Hepatocyte (in vitro differentiated cells): Measurements from ENCODE around the gene CLTB. TPM values are rescaled to one million over a fixed set of nuclear protein-coding genes. Genes with fewer than 3 reads are reported as not detected.
"Not testable (repeated sequence)": the region's sequence is repeated elsewhere in the genome, so short reads cannot be mapped to it uniquely, and the experiment has no call there.

Experiments used
- DNase-seq: peaks from one replicate; pipeline ENCODE4 v3.0.0-alpha.2; 2016; ENCODE audit warnings: low spot score
- H2AFZ ChIP-seq: fragments of 200-600 bp; sonication (generic); 2 replicates; pipeline ENCODE4 v1.6.0; 2016; ENCODE audit warnings: antibody characterized with exemption, mild to moderate bottlenecking
- H3K27ac ChIP-seq: fragments of 200-600 bp; sonication (generic); 2 replicates; pipeline ENCODE4 v1.5.1; 2016; ENCODE audit warnings: mild to moderate bottlenecking
- H3K27me3 ChIP-seq: fragments of 200-600 bp; sonication (generic); 2 replicates; pipeline ENCODE4 v1.6.1; 2016
- H3K36me3 ChIP-seq: fragments of 200-600 bp; sonication (generic); replicated peaks from 2 replicates; pipeline ENCODE4 v1.5.1; 2016; ENCODE audit warnings: low read depth; ENCODE audit not compliant: insufficient read depth
- H3K4me1 ChIP-seq: fragments of 200-600 bp; sonication (generic); 2 replicates; pipeline ENCODE4 v1.5.1; 2016; ENCODE audit warnings: mild to moderate bottlenecking, moderate library complexity; ENCODE audit not compliant: insufficient read depth
- H3K4me2 ChIP-seq: fragments of 200-600 bp; sonication (generic); 2 replicates; pipeline ENCODE4 v1.6.0; 2016
- H3K4me3 ChIP-seq: fragments of 200-600 bp; sonication (generic); 2 replicates; pipeline ENCODE4 v1.5.1; 2016; ENCODE audit warnings: mild to moderate bottlenecking
- H3K79me2 ChIP-seq: fragments of 200-600 bp; sonication (generic); 2 replicates; pipeline ENCODE4 v1.6.0; 2017; ENCODE audit warnings: mild to moderate bottlenecking
- H3K9me2 ChIP-seq: fragments of 200-600 bp; sonication (generic); replicated peaks from 2 replicates; pipeline ENCODE4 v1.6.0; 2017; ENCODE audit warnings: mild to moderate bottlenecking; ENCODE audit not compliant: insufficient read depth
- H3K9me3 ChIP-seq: fragments of 200-600 bp; sonication (generic); 2 replicates; pipeline ENCODE4 v1.5.1; 2016; ENCODE audit warnings: low read depth, mild to moderate bottlenecking
- H4K20me1 ChIP-seq: fragments of 200-600 bp; sonication (generic); 2 replicates; pipeline ENCODE4 v1.6.0; 2016; ENCODE audit warnings: mild to moderate bottlenecking; ENCODE audit not compliant: insufficient read depth, poor library complexity, severe bottlenecking
- CTCF ChIP-seq: fragments of 200-600 bp; sonication (generic); IDR thresholded peaks from 2 replicates; pipeline ENCODE4 v1.5.1; 2016; ENCODE audit warnings: antibody characterized with exemption, mild to moderate bottlenecking; ENCODE audit not compliant: poor library complexity
- EZH2 ChIP-seq: fragments of 200-600 bp; sonication (generic); IDR thresholded peaks from 2 replicates; pipeline ENCODE4 v1.6.1; 2016; ENCODE audit warnings: antibody characterized with exemption, mild to moderate bottlenecking, borderline replicate concordance
- EZH2phosphoT487 ChIP-seq: fragments of 200-600 bp; sonication (generic); IDR thresholded peaks from one replicate; pipeline ENCODE4 v1.6.1; 2018; ENCODE audit warnings: antibody characterized with exemption, mild to moderate bottlenecking, low read depth, moderate library complexity; ENCODE audit not compliant: unreplicated experiment, severe bottlenecking
- WGBS: methylation state at CpG from one replicate; pipeline ENCODE4 v1.1.6; 2016; ENCODE audit warnings: low lambda C conversion rate; ENCODE audit errors: missing lambda C conversion rate; 5-methylcytosine and 5-hydroxymethylcytosine counted together
- polyA plus RNA-seq: library from polyadenylated mRNA; unstranded; fragments of >200 nt; fragmentation: Nextera tagmentation; extraction: Ambion mirVana; gene quantifications from 2 replicates; pipeline ENCODE4 v1.2.1, GENCODE V29; 2016
- total RNA-seq: library from RNA; depleted of rRNA; stranded (reverse); fragments of >200 nt; gene quantifications from 2 replicates; pipeline ENCODE4 v1.2.3, GENCODE V29; 2014

Gene CLTB
- total and polyA plus RNA-seq, 2 experiments from 2014 or later = 131 to 284 TPM

- peak overlapping the region; percentile 95 for H3K4me2 ChIP-seq
- H3K36me3 ChIP-seq = no peaks in the 10 kb centered on the region
- peaks cover 35% of the 10 kb centered on the region for H3K79me2 ChIP-seq
- H3K4me3 ChIP-seq = no peak overlapping the region
- no peak overlapping the region for H2AFZ ChIP-seq
- H4K20me1 ChIP-seq = peaks cover 12% of the 10 kb centered on the region
- TF ChIP-seq EZH2phosphoT487 (no peak), CTCF (no peak), EZH2 (no peak)
- DNase-seq = no peak
- H3K27ac ChIP-seq = peak overlapping the region; percentile 97
- 96% methylated on average over 9 of the region's 9 CpGs for WGBS
- no peaks in the 10 kb centered on the region for H3K9me3 ChIP-seq
- no peaks in the 10 kb centered on the region for H3K9me2 ChIP-seq
- H3K27me3 ChIP-seq = no peaks in the 10 kb centered on the region
- H3K4me1 ChIP-seq = peaks cover 18% of the 10 kb centered on the region
These were observed 29.8 kb upstream of the CLTB start for GRCh38 chr5:176446028-176446665.

GRCh38 chr5:176444742-176445141, 28.4 kb upstream of the CLTB start:
- DNase-seq = no peak
- H3K9me2 ChIP-seq = no peaks in the 10 kb centered on the region
- TF ChIP-seq CTCF = no peak
- TF ChIP-seq EZH2 = no peak
- no peak for TF ChIP-seq EZH2phosphoT487
- no peaks in the 10 kb centered on the region for H3K36me3 ChIP-seq
- H3K9me3 ChIP-seq = no peaks in the 10 kb centered on the region
- no peak overlapping the region for H3K27ac ChIP-seq
- no peak overlapping the region for H2AFZ ChIP-seq
- H3K27me3 ChIP-seq = no peaks in the 10 kb centered on the region
- no peak overlapping the region for H3K4me2 ChIP-seq
- H3K79me2 ChIP-seq = peaks cover 21% of the 10 kb centered on the region
- peaks cover 5% of the 10 kb centered on the region for H4K20me1 ChIP-seq
- WGBS = 89% methylated on average over 5 of the region's 5 CpGs
- H3K4me1 ChIP-seq = peaks cover 13% of the 10 kb centered on the region
- no peak overlapping the region for H3K4me3 ChIP-seq

GRCh38 chr5:176442911-176443310, 26.6 kb upstream of the CLTB start:
- H4K20me1 ChIP-seq = not testable (repeated sequence)
- WGBS = 67% methylated on average over 4 of the region's 4 CpGs

GRCh38 chr5:176441921-176442323, 25.6 kb upstream of the CLTB start:
- H2AFZ ChIP-seq = no peak overlapping the region
- no peaks in the 10 kb centered on the region for H3K36me3 ChIP-seq
- H3K79me2 ChIP-seq = peaks cover 6% of the 10 kb centered on the region
- peaks cover 5% of the 10 kb centered on the region for H3K4me1 ChIP-seq
- no peak for DNase-seq
- no peak overlapping the region for H3K4me2 ChIP-seq
- H3K9me3 ChIP-seq = no peaks in the 10 kb centered on the region
- no peaks in the 10 kb centered on the region for H3K27me3 ChIP-seq
- no peak overlapping the region for H3K27ac ChIP-seq
- no peak overlapping the region for H3K4me3 ChIP-seq
- no peaks in the 10 kb centered on the region for H4K20me1 ChIP-seq
- no peaks in the 10 kb centered on the region for H3K9me2 ChIP-seq
- no peak for TF ChIP-seq EZH2
- TF ChIP-seq EZH2phosphoT487 = no peak
- 11% methylated on average over 5 of the region's 5 CpGs for WGBS

More at GRCh38 chr5:176442911-176443310, 26.6 kb upstream of the CLTB start:
- H3K9me3 ChIP-seq, H3K4me2 ChIP-seq, H3K27ac ChIP-seq, H3K79me2 ChIP-seq, H3K27me3 ChIP-seq, H2AFZ ChIP-seq, H3K9me2 ChIP-seq, H3K4me1 ChIP-seq, DNase-seq, H3K4me3 ChIP-seq, H3K36me3 ChIP-seq: not testable (repeated sequence)
